Measurements from ENCODE around the gene OR51B4. TPM values are rescaled to one million over a fixed set of nuclear protein-coding genes. Genes with fewer than 3 reads are reported as not detected.

OR51B4 gene
- polyA plus RNA-seq, 4 donors: not detected

GRCh38 chr11:5274395-5274794 lies 27.4 kb downstream of the OR51B4 start:
- Histone ChIP-seq H3K4me3 (ENCODE audit: low read depth in 1 of 3, low read length in 3 of 3) (no peak overlapping the region), H3K36me3 (ENCODE audit: control insufficient read depth in 3 of 3, insufficient read depth in 2 of 3, low read depth in 1 of 3, low read length in 3 of 3) (no peaks in the 10 kb centered on the region), H3K9me3 (ENCODE audit: control insufficient read depth in 2 of 2, insufficient read depth in 1 of 2, low read depth in 1 of 2, low read length in 1 of 2) (no peaks in the 10 kb centered on the region), H3K4me1 (ENCODE audit: control insufficient read depth in 3 of 3, insufficient read depth in 2 of 3, low read depth in 1 of 3, low read length in 2 of 3) (no peaks in the 10 kb centered on the region), H3K27me3 (ENCODE audit: control insufficient read depth in 3 of 3, insufficient read depth in 3 of 3, low read length in 3 of 3) (no peaks in the 10 kb centered on the region), H3K27ac (ENCODE audit: low read depth in 1 of 3, low read length in 2 of 3) (no peak overlapping the region)
- 63 to 69% (median 69%) methylated on average over 5 of the region's 5 CpGs for WGBS, 3 donors
- DNase-seq (no peak), FAIRE-seq (no peak)

- 61 to 73% (median 66%) methylated on average over 4 of the region's 4 CpGs for WGBS, 3 donors
- no peak for FAIRE-seq
These were observed 29.2 kb downstream of the OR51B4 start for GRCh38 chr11:5272395-5273017.

GRCh38 chr11:5269715-5270147 lies 32.0 kb downstream of the OR51B4 start, which contains the start of gene HBE1:
Gene HBE1 (minus strand): TSS chr11:5269945. CDS start chr11:5269890, 55 bp downstream.
- no peak within 1 kb of the TSS for H3K27ac ChIP-seq (ENCODE audit: low read depth in 1 of 3, low read length in 2 of 3)
- no peak for DNase-seq
- no peak within 1 kb of the TSS for H3K4me3 ChIP-seq (ENCODE audit: low read depth in 1 of 3, low read length in 3 of 3)
- 65 to 78% (median 68%) methylated on average over 4 of the region's 4 CpGs for WGBS, 3 donors
- no peaks in the 10 kb centered on the region for H3K9me3 ChIP-seq (ENCODE audit: control insufficient read depth in 2 of 2, insufficient read depth in 1 of 2, low read depth in 1 of 2, low read length in 1 of 2)
- FAIRE-seq: no peak
- no peaks in the 10 kb centered on the region for H3K27me3 ChIP-seq (ENCODE audit: control insufficient read depth in 3 of 3, insufficient read depth in 3 of 3, low read length in 3 of 3)
- no peaks in the 10 kb centered on the region for H3K36me3 ChIP-seq (ENCODE audit: control insufficient read depth in 3 of 3, insufficient read depth in 2 of 3, low read depth in 1 of 3, low read length in 3 of 3)
- H3K4me1 ChIP-seq (ENCODE audit: control insufficient read depth in 3 of 3, insufficient read depth in 2 of 3, low read depth in 1 of 3, low read length in 2 of 3): no peaks in the 10 kb centered on the region

More at GRCh38 chr11:5272395-5273017, 29.2 kb downstream of the OR51B4 start:
- no peaks in the 10 kb centered on the region for H3K36me3 ChIP-seq (ENCODE audit: control insufficient read depth in 3 of 3, insufficient read depth in 2 of 3, low read depth in 1 of 3, low read length in 3 of 3)
- no peak overlapping the region for H3K27ac ChIP-seq (ENCODE audit: low read depth in 1 of 3, low read length in 2 of 3)
- no peak for DNase-seq
- H3K4me3 ChIP-seq (ENCODE audit: low read depth in 1 of 3, low read length in 3 of 3): no peak overlapping the region
- H3K27me3 ChIP-seq (ENCODE audit: control insufficient read depth in 3 of 3, insufficient read depth in 3 of 3, low read length in 3 of 3): no peaks in the 10 kb centered on the region
- H3K4me1 ChIP-seq (ENCODE audit: control insufficient read depth in 3 of 3, insufficient read depth in 2 of 3, low read depth in 1 of 3, low read length in 2 of 3): no peaks in the 10 kb centered on the region
- no peaks in the 10 kb centered on the region for H3K9me3 ChIP-seq (ENCODE audit: control insufficient read depth in 2 of 2, insufficient read depth in 1 of 2, low read depth in 1 of 2, low read length in 1 of 2)

GRCh38 chr11:5267033-5267563 lies 34.6 kb downstream of the OR51B4 start:
- no peaks in the 10 kb centered on the region for H3K9me3 ChIP-seq (ENCODE audit: control insufficient read depth in 2 of 2, insufficient read depth in 1 of 2, low read depth in 1 of 2, low read length in 1 of 2)
- no peak overlapping the region for H3K27ac ChIP-seq (ENCODE audit: low read depth in 1 of 3, low read length in 2 of 3)
- no peak overlapping the region for H3K4me3 ChIP-seq (ENCODE audit: low read depth in 1 of 3, low read length in 3 of 3)
- H3K36me3 ChIP-seq (ENCODE audit: control insufficient read depth in 3 of 3, insufficient read depth in 2 of 3, low read depth in 1 of 3, low read length in 3 of 3): no peaks in the 10 kb centered on the region
- 71 to 85% (median 83%) methylated on average over 2 of the region's 2 CpGs for WGBS, 3 donors
- DNase-seq: no peak
- no peak for FAIRE-seq
- H3K4me1 ChIP-seq (ENCODE audit: control insufficient read depth in 3 of 3, insufficient read depth in 2 of 3, low read depth in 1 of 3, low read length in 2 of 3): no peaks in the 10 kb centered on the region
- no peaks in the 10 kb centered on the region for H3K27me3 ChIP-seq (ENCODE audit: control insufficient read depth in 3 of 3, insufficient read depth in 3 of 3, low read length in 3 of 3)

GRCh38 chr11:5266609-5267008 lies 35.1 kb downstream of the OR51B4 start:
- H3K27ac ChIP-seq (ENCODE audit: low read depth in 1 of 3, low read length in 2 of 3): no peak overlapping the region
- DNase-seq (no peak), FAIRE-seq (no peak)
- no peaks in the 10 kb centered on the region for H3K27me3 ChIP-seq (ENCODE audit: control insufficient read depth in 3 of 3, insufficient read depth in 3 of 3, low read length in 3 of 3)
- H3K36me3 ChIP-seq (ENCODE audit: control insufficient read depth in 3 of 3, insufficient read depth in 2 of 3, low read depth in 1 of 3, low read length in 3 of 3): no peaks in the 10 kb centered on the region
- H3K4me1 ChIP-seq (ENCODE audit: control insufficient read depth in 3 of 3, insufficient read depth in 2 of 3, low read depth in 1 of 3, low read length in 2 of 3): no peaks in the 10 kb centered on the region
- H3K9me3 ChIP-seq (ENCODE audit: control insufficient read depth in 2 of 2, insufficient read depth in 1 of 2, low read depth in 1 of 2, low read length in 1 of 2): no peaks in the 10 kb centered on the region
- no peak overlapping the region for H3K4me3 ChIP-seq (ENCODE audit: low read depth in 1 of 3, low read length in 3 of 3)

- DNase-seq (no peak), FAIRE-seq (no peak)
- Histone ChIP-seq H3K27me3 (ENCODE audit: control insufficient read depth in 3 of 3, insufficient read depth in 3 of 3, low read length in 3 of 3) (no peaks in the 10 kb centered on the region), H3K36me3 (ENCODE audit: control insufficient read depth in 3 of 3, insufficient read depth in 2 of 3, low read depth in 1 of 3, low read length in 3 of 3) (no peaks in the 10 kb centered on the region), H3K4me1 (ENCODE audit: control insufficient read depth in 3 of 3, insufficient read depth in 2 of 3, low read depth in 1 of 3, low read length in 2 of 3) (no peaks in the 10 kb centered on the region), H3K9me3 (ENCODE audit: control insufficient read depth in 2 of 2, insufficient read depth in 1 of 2, low read depth in 1 of 2, low read length in 1 of 2) (no peaks in the 10 kb centered on the region), H3K27ac (ENCODE audit: low read depth in 1 of 3, low read length in 2 of 3) (no peak overlapping the region), H3K4me3 (ENCODE audit: low read depth in 1 of 3, low read length in 3 of 3) (no peak overlapping the region)
- 35 to 65% (median 42%) methylated on average over 2 of the region's 2 CpGs for WGBS, 3 donors
These were observed 35.9 kb downstream of the OR51B4 start for GRCh38 chr11:5265832-5266231.

- Histone ChIP-seq H3K27me3 (ENCODE audit: control insufficient read depth in 3 of 3, insufficient read depth in 3 of 3, low read length in 3 of 3) (no peaks in the 10 kb centered on the region), H3K4me1 (ENCODE audit: control insufficient read depth in 3 of 3, insufficient read depth in 2 of 3, low read depth in 1 of 3, low read length in 2 of 3) (no peaks in the 10 kb centered on the region), H3K27ac (ENCODE audit: low read depth in 1 of 3, low read length in 2 of 3) (no peak overlapping the region), H3K36me3 (ENCODE audit: control insufficient read depth in 3 of 3, insufficient read depth in 2 of 3, low read depth in 1 of 3, low read length in 3 of 3) (no peaks in the 10 kb centered on the region), H3K4me3 (ENCODE audit: low read depth in 1 of 3, low read length in 3 of 3) (no peak overlapping the region), H3K9me3 (ENCODE audit: control insufficient read depth in 2 of 2, insufficient read depth in 1 of 2, low read depth in 1 of 2, low read length in 1 of 2) (peaks cover 0 to 4% of the 10 kb centered on the region in 2 donors)
- no peak for FAIRE-seq
- 70 to 75% (median 74%) methylated on average over 6 to 7 of the region's 7 CpGs for WGBS, 3 donors
- no peak for DNase-seq
These were observed 43.0 kb downstream of the OR51B4 start for GRCh38 chr11:5258543-5259262.

- no peak overlapping the region for H3K4me3 ChIP-seq (ENCODE audit: low read depth in 1 of 3, low read length in 3 of 3)
- no peaks in the 10 kb centered on the region for H3K27me3 ChIP-seq (ENCODE audit: control insufficient read depth in 3 of 3, insufficient read depth in 3 of 3, low read length in 3 of 3)
- 22 to 35% (median 28%) methylated on average over 2 of the region's 2 CpGs for WGBS, 3 donors
- H3K9me3 ChIP-seq (ENCODE audit: control insufficient read depth in 2 of 2, insufficient read depth in 1 of 2, low read depth in 1 of 2, low read length in 1 of 2): peaks cover 0 to 4% of the 10 kb centered on the region in 2 donors
- no peak for FAIRE-seq
- H3K27ac ChIP-seq (ENCODE audit: low read depth in 1 of 3, low read length in 2 of 3): no peak overlapping the region
- H3K36me3 ChIP-seq (ENCODE audit: control insufficient read depth in 3 of 3, insufficient read depth in 2 of 3, low read depth in 1 of 3, low read length in 3 of 3): no peaks in the 10 kb centered on the region
- no peak for DNase-seq
- no peaks in the 10 kb centered on the region for H3K4me1 ChIP-seq (ENCODE audit: control insufficient read depth in 3 of 3, insufficient read depth in 2 of 3, low read depth in 1 of 3, low read length in 2 of 3)
These were observed 44.5 kb downstream of the OR51B4 start for GRCh38 chr11:5257296-5257695.
